SW480 (cell line): ENCODE data around the gene SH2D4B.

Experiments used
- DNase-seq: peaks from one replicate; pipeline ENCODE4 v3.0.0-alpha.2; 2016; ENCODE audit warnings: low spot score

SH2D4B gene

GRCh38 chr10:80642661-80643060 lies 105.0 kb downstream of the SH2D4B start:
- no peak for DNase-seq

- DNase-seq = no peak
Measured at GRCh38 chr10:80646366-80646765, 108.7 kb downstream of the SH2D4B start.

GRCh38 chr10:80647173-80647833 lies 109.6 kb downstream of the SH2D4B start:
- DNase-seq = no peak

GRCh38 chr10:80648106-80648505 lies 110.4 kb downstream of the SH2D4B start:
- no peak for DNase-seq

- DNase-seq = no peak
Measured at GRCh38 chr10:80649183-80649582, 111.5 kb downstream of the SH2D4B start.

- no peak for DNase-seq
Measured at GRCh38 chr10:80655898-80656297, 118.2 kb downstream of the SH2D4B start.

- no peak for DNase-seq
Measured at GRCh38 chr10:80658068-80658467, 120.4 kb downstream of the SH2D4B start.

- no peak for DNase-seq
Measured at GRCh38 chr10:80659289-80659688, 121.6 kb downstream of the SH2D4B start.

- no peak for DNase-seq
Measured at GRCh38 chr10:80660266-80660665, 122.6 kb downstream of the SH2D4B start.

GRCh38 chr10:80660736-80661135 lies 123.0 kb downstream of the SH2D4B start:
- DNase-seq = no peak

- DNase-seq = no peak
Measured at GRCh38 chr10:80661526-80661925, 123.8 kb downstream of the SH2D4B start.

GRCh38 chr10:80662429-80663261 lies 124.9 kb downstream of the SH2D4B start:
- DNase-seq = peak; percentile 48

GRCh38 chr10:80664071-80664680 lies 126.5 kb downstream of the SH2D4B start:
- peak; percentile 55 for DNase-seq

- no peak for DNase-seq
Measured at GRCh38 chr10:80669485-80669884, 131.8 kb downstream of the SH2D4B start.

- DNase-seq = no peak
Measured at GRCh38 chr10:80670774-80671173, 133.1 kb downstream of the SH2D4B start.

GRCh38 chr10:80671847-80672246 lies 134.1 kb downstream of the SH2D4B start:
- DNase-seq = no peak

- DNase-seq = no peak
Measured at GRCh38 chr10:80672613-80673012, 134.9 kb downstream of the SH2D4B start.

GRCh38 chr10:80674809-80675208 lies 137.1 kb downstream of the SH2D4B start:
- no peak for DNase-seq

GRCh38 chr10:80681142-80681541 lies 143.4 kb downstream of the SH2D4B start:
- no peak for DNase-seq

- peak; percentile 28 for DNase-seq
Measured at GRCh38 chr10:80684259-80684658, 146.6 kb downstream of the SH2D4B start.

GRCh38 chr10:80685355-80685754 lies 147.7 kb downstream of the SH2D4B start:
- DNase-seq = no peak

GRCh38 chr10:80686734-80687475 lies 149.2 kb downstream of the SH2D4B start:
- no peak for DNase-seq

- DNase-seq = no peak
Measured at GRCh38 chr10:80687476-80687789, 149.7 kb downstream of the SH2D4B start.
